ENCODE measurements around the gene GYS1. TPM values are rescaled to one million over a fixed set of nuclear protein-coding genes. Genes with fewer than 3 reads are reported as not detected.
A peak's percentile ranks its signal among the peaks of the same experiment; 100 is the strongest.

Gene GYS1
- polyA plus RNA-seq, 1 experiment = 49.7 TPM

DNA sequence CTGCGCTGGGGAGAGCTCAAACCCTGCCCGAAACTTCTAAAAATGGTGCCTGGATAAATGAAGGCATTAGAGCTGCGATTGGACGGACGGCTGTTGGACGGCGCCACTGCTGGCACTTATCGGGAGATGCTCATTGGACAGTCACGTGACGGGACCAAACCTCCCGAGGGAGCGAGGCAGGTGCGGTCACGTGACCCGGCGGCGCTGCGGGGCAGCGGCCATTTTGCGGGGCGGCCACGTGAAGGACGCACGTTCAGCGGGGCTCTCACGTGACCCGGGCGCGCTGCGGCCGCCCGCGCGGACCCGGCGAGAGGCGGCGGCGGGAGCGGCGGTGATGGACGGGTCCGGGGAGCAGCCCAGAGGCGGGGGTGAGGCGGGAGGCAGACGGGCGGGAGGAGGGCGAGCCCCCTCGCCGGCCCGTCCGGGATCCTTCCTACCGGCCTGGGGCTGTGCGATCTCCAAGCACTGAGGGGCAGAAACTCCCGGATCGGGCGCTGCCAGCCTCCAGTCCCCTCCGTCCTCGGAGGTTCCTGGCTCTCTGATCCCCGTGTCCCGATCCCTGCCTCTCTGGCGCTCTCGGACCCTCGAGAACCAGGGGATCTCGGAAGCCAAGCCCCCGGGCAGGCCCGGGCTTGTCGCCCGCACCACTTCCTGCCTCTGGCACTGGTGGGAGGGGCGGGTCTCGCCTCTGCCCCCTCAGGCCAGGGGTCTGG is 38.4 kb downstream of the GYS1 start, which contains the start of gene BAX:
Gene BAX, plus strand, starts transcription at position 281 of the 713 bp plus-strand sequence. Its CDS starts 54 bp downstream, at position 335.
- H3K27me3 ChIP-seq (ENCODE audit: control insufficient read depth, insufficient read depth, low read length) = no peaks in the 10 kb centered on the region
- ChIA-PET CTCF (interaction anchor here (0.9 to 1.6 kb wide), 2 partner anchors 16 to 112 kb away, joined by 3 to 5 read pairs; no protein-coding TSS in a partner anchor), POLR2A (interaction anchor here (0.6 to 1.2 kb wide), 2 partner anchors 9 to 74 kb away, joined by 4 to 13 read pairs; no protein-coding TSS in a partner anchor)
- H3K36me3 ChIP-seq (ENCODE audit: control insufficient read depth, insufficient read depth, low read length) = peaks cover 6% of the 10 kb centered on the region; the same call in 1 of the 2 replicates
- peak within 1 kb of the TSS; percentile 95 for H3K4me3 ChIP-seq (ENCODE audit: low read depth, low read length)
- DNase-seq (ENCODE audit: low read depth) = peak; percentile 68
- TF ChIP-seq, protein P1, sequence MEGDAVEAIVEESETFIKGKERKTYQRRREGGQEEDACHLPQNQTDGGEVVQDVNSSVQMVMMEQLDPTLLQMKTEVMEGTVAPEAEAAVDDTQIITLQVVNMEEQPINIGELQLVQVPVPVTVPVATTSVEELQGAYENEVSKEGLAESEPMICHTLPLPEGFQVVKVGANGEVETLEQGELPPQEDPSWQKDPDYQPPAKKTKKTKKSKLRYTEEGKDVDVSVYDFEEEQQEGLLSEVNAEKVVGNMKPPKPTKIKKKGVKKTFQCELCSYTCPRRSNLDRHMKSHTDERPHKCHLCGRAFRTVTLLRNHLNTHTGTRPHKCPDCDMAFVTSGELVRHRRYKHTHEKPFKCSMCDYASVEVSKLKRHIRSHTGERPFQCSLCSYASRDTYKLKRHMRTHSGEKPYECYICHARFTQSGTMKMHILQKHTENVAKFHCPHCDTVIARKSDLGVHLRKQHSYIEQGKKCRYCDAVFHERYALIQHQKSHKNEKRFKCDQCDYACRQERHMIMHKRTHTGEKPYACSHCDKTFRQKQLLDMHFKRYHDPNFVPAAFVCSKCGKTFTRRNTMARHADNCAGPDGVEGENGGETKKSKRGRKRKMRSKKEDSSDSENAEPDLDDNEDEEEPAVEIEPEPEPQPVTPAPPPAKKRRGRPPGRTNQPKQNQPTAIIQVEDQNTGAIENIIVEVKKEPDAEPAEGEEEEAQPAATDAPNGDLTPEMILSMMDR (IDR thresholded peaks at IDR 0.05; ENCODE audit: insufficient read depth, low read depth, low read length) = no peak

DNA sequence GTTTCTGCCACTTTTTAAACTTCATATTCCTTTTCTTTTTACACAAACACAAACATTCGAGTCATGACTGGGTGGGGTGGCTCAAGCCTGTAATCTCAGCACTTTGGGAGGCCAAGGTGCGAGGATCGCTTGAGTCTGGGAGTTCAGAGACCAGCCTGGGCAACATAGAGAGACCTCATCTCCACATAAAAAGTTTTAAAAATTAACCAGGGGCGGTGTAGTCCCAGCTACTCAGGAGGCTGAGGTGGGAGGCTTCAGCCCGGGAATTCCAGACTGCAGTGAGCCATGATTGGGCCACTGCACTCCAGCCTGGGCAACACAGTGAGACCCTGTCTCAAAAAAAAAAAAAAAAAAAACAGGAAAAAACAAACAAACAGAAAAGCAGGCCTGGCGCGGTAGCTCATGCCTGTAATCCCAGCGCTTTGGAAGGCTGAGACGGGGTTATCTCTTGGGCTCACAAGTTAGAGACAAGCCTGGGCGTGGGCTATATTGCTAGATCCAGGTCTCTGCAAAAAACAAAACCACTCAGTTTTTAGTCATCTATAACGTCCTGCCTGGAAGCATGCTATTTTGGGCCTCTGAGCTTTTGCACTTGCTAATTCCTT is 39.0 kb downstream of the GYS1 start:
- peaks cover 6% of the 10 kb centered on the region; the same call in 1 of the 2 replicates for H3K36me3 ChIP-seq (ENCODE audit: control insufficient read depth, insufficient read depth, low read length)
- peak overlapping the region; percentile 95 for H3K4me3 ChIP-seq (ENCODE audit: low read depth, low read length)
- ChIA-PET CTCF (interaction anchor here (0.6 to 1.6 kb wide), 3 partner anchors 17 to 122 kb away, joined by 3 to 5 read pairs (median 3); no protein-coding TSS in a partner anchor), POLR2A (interaction anchor here (0.6 kb wide), 2 partner anchors 73 to 82 kb away, joined by 3 to 13 read pairs; no protein-coding TSS in a partner anchor)
- H3K27me3 ChIP-seq (ENCODE audit: control insufficient read depth, insufficient read depth, low read length) = no peaks in the 10 kb centered on the region
- TF ChIP-seq, protein P1 (IDR thresholded peaks at IDR 0.05; ENCODE audit: insufficient read depth, low read depth, low read length) = no peak
- no peak for DNase-seq (ENCODE audit: low read depth)

DNA sequence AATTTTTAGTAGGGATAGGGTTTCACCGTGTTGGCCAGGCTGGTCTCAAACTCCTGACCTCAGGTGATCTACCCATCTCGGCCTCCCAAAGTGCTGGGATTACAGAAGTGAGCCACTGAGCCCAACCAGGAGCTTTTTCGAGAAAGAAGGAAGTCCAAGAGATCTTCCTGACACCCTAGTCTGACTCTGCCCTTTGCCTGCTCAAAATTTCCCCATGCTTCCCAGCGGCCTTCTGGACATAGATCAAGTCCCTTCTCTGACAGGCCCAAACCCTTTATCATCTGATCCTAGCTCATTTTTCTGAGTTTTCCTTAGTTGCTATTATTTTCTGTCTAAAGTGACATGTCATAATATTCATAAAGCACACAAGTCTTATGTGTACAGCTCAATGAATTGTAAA is 40.0 kb downstream of the GYS1 start:
- ChIA-PET POLR2A (no interaction called here), CTCF (no interaction called here)
- peaks cover 6% of the 10 kb centered on the region; the same call in 1 of the 2 replicates for H3K36me3 ChIP-seq (ENCODE audit: control insufficient read depth, insufficient read depth, low read length)
- no peak overlapping the region for H3K4me3 ChIP-seq (ENCODE audit: low read depth, low read length)
- H3K27me3 ChIP-seq (ENCODE audit: control insufficient read depth, insufficient read depth, low read length) = no peaks in the 10 kb centered on the region
- TF ChIP-seq, protein P1 (IDR thresholded peaks at IDR 0.05; ENCODE audit: insufficient read depth, low read depth, low read length) = no peak
- DNase-seq (ENCODE audit: low read depth) = no peak

DNA sequence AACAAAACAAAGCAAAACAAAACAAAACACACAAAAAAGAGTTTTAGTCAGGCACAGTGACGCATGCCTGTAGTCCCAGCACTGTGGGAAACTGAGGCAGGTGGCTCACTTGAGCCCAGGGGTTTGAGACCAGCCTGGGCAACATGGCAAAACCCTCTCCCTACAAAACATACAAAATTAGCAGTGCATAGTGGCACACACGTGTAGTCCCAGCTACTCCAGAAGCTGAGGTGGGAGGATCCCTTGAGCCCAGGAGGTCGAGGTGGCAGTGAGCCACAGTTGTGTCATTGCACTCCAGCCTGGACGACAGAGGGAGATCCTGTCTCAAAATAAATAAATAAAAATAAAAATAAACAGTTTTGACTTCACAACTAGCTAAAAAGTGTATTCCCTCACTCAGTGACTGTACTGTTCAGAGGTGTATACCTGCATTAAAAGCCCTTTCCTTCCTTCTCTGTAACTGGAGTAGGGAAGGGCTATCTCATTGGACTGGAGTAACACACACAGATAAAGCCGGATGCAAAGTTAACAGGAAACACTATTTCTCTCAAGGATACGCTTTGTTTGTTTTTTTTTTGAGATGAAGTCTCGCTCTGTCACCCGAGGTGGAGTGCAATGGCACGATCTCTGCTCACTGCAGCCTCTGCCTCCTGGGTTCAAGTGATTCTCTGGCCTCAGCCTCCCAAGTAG is 42.1 kb downstream of the GYS1 start:
- TF ChIP-seq, protein P1 (IDR thresholded peaks at IDR 0.05; ENCODE audit: insufficient read depth, low read depth, low read length) = no peak
- H3K4me3 ChIP-seq (ENCODE audit: low read depth, low read length) = no peak overlapping the region
- no peaks in the 10 kb centered on the region; the same call in 1 of the 2 replicates for H3K36me3 ChIP-seq (ENCODE audit: control insufficient read depth, insufficient read depth, low read length)
- H3K27me3 ChIP-seq (ENCODE audit: control insufficient read depth, insufficient read depth, low read length) = no peaks in the 10 kb centered on the region
- ChIA-PET CTCF (no interaction called here), POLR2A (interaction anchor here (0.6 kb wide), 1 partner anchor 26 kb away, joined by 3 read pairs; no protein-coding TSS in a partner anchor)
- DNase-seq (ENCODE audit: low read depth) = no peak

Data from BJ (cell line).